HepG2 (cell line): Measurements from ENCODE around the gene ZNF155. TPM values are rescaled to one million over a fixed set of nuclear protein-coding genes. Genes with fewer than 3 reads are reported as not detected.

ENCODE experiments used
- CCDC6 ChIP-seq: sonication (generic); formaldehyde crosslinking; IDR thresholded peaks from 2 replicates; pipeline ENCODE4 v1.8.1; 2022; ENCODE audit warnings: mild to moderate bottlenecking, missing genetic modification reagents, moderate library complexity
- CEBPG ChIP-seq: IDR thresholded peaks from 2 replicates; pipeline ENCODE4 v1.6.1; 2016
- GTF3A ChIP-seq: sonication (generic); formaldehyde crosslinking; conservative IDR thresholded peaks from 2 replicates; pipeline ENCODE4 v1.4.0; 2020; ENCODE audit warnings: mild to moderate bottlenecking, missing genetic modification reagents
- HCFC1 ChIP-seq: fragments of 150-350 bp; IDR thresholded peaks from 2 replicates; pipeline ENCODE4 v1.6.1; 2014; ENCODE audit warnings: low read depth, low read length
- PHF8 ChIP-seq: sonication (generic); formaldehyde crosslinking; IDR thresholded peaks from 2 replicates; pipeline ENCODE4 v1.5.0; 2020; ENCODE audit warnings: missing genetic modification reagents
- SALL2 ChIP-seq: sonication (generic); formaldehyde crosslinking; IDR thresholded peaks from 2 replicates; pipeline ENCODE4 v1.8.1; 2023; ENCODE audit warnings: mild to moderate bottlenecking, missing genetic modification reagents, inconsistent platforms
- SIN3A ChIP-seq: IDR thresholded peaks from 2 replicates; pipeline ENCODE4 v1.6.1; 2011; ENCODE audit warnings: low read depth, mild to moderate bottlenecking, control low read depth, low read length, borderline replicate concordance
- STAT5B ChIP-seq: sonication (generic); formaldehyde crosslinking; IDR thresholded peaks from 2 replicates; pipeline ENCODE4 v1.4.0; 2020; ENCODE audit warnings: missing genetic modification reagents
- ZBTB3 ChIP-seq: sonication (generic); formaldehyde crosslinking; IDR thresholded peaks from 2 replicates; pipeline ENCODE4 v1.4.0; 2020; ENCODE audit warnings: low read depth, mild to moderate bottlenecking, moderate library complexity, missing genetic modification reagents, borderline replicate concordance
- ZNF33A ChIP-seq: sonication (generic); formaldehyde crosslinking; IDR thresholded peaks from 2 replicates; pipeline ENCODE4 v1.5.1; 2020; ENCODE audit warnings: missing genetic modification reagents, mild to moderate bottlenecking, moderate library complexity, borderline replicate concordance
- ZNF431 ChIP-seq: sonication (generic); formaldehyde crosslinking; IDR thresholded peaks from 2 replicates; pipeline ENCODE4 v1.9.0; 2022; ENCODE audit warnings: missing genetic modification reagents, low read depth, mild to moderate bottlenecking, borderline replicate concordance
- ZNF605 ChIP-seq: sonication (generic); formaldehyde crosslinking; IDR thresholded peaks from 2 replicates; pipeline ENCODE4 v1.8.0; 2022; ENCODE audit warnings: mild to moderate bottlenecking, missing genetic modification reagents
- ZNF724P ChIP-seq: sonication (generic); formaldehyde crosslinking; IDR thresholded peaks from 2 replicates; pipeline ENCODE4 v1.8.0; 2022; ENCODE audit warnings: missing genetic modification reagents, borderline replicate concordance
- ZNF788 ChIP-seq: sonication (generic); formaldehyde crosslinking; IDR thresholded peaks from 2 replicates; pipeline ENCODE4 v1.5.0; 2020; ENCODE audit warnings: mild to moderate bottlenecking, missing genetic modification reagents, borderline replicate concordance
- polyA plus RNA-seq, 8 experiments: library from polyadenylated mRNA; depleted of rRNA in 3 of 8; stranded (reverse) in 7 of 8; unstranded in 1 of 8; fragments of >200 nt; fragmentation: Illumina TruSeq in 4 of 8; extraction: Trizol in 4 of 8; gene quantifications; 2 replicates each; pipeline versions ENCODE4 v1.2.1 to v1.2.3, GENCODE V29; 2011 to 2016; ENCODE audit warnings: low read depth in 4 of 8, missing spikeins in 1 of 8, mixed read lengths in 1 of 8; ENCODE audit not compliant: insufficient read depth in 1 of 8
- total RNA-seq, 5 experiments: library from RNA; depleted of rRNA; stranded (reverse); fragments of >200 nt; fragmentation: Illumina TruSeq; extraction: Trizol; gene quantifications; 2 replicates each; pipeline ENCODE4 v1.2.3, GENCODE V29; 2016; ENCODE audit warnings: low read depth in 1 of 5
- TF ChIP-seq, protein P1 (sequence below): IDR thresholded peaks from 2 replicates; pipeline ENCODE4 v1.4.0; 2020; ENCODE audit warnings: mild to moderate bottlenecking, missing genetic modification reagents
- TF ChIP-seq, protein P2 (sequence below): sonication (generic); formaldehyde crosslinking; IDR thresholded peaks from 2 replicates; pipeline ENCODE4; 2020; ENCODE audit warnings: missing genetic modification reagents, mild to moderate bottlenecking, borderline replicate concordance
- TF ChIP-seq, protein P3 (sequence below): sonication (generic); formaldehyde crosslinking; IDR thresholded peaks from 2 replicates; pipeline ENCODE4 v1.5.0; 2020; ENCODE audit warnings: mild to moderate bottlenecking, missing genetic modification reagents, borderline replicate concordance
- TF ChIP-seq, protein P4 (sequence below): IDR thresholded peaks from 2 replicates; pipeline ENCODE4 v1.6.1; 2016; ENCODE audit warnings: mild to moderate bottlenecking, missing biosample characterization, missing genetic modification reagents

The ZNF155 gene
- total and polyA plus RNA-seq, 2 of the 13 experiments (the other 11 are each of a cell fraction or from before 2014, with no cell fraction given): 2.5 to 3.6 TPM

DNA sequence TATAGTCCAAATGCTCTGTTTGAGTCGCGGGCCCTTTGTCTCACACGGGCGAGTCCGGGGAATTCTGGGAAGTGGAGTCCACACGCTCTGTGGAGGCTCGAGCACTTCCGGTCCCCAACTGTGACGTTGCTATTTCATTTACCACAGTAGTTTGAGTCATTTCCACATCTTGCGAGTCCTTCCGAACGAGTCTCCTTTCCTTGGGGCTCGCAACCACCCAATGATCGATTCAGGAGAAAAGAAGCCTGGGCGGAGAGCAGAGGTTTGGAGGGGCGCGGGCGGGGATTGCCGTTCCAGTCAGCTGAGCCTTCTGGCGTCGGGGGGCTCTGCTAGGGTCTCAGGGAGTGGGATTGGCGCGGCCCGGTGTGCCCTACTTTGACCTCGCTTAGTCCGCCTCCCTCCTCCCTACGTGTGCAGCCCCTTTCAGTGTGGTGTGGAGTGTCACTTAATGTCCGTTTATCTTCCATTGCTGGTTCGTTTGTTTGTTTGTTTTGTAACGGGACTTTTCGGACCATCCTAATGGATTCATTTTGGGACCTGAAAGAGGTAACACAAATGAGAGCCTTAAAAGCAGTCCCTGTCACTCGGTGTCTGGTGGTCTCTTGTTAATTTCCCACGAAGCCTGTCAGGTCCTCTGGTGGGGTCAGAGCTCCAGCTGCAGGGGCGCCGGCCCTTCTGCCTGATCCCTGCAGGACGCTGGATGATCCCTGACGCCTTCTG, 41.4 kb downstream of the ZNF155 start, which contains the start of gene ZNF222 (continued):
- TF ChIP-seq, protein P1, sequence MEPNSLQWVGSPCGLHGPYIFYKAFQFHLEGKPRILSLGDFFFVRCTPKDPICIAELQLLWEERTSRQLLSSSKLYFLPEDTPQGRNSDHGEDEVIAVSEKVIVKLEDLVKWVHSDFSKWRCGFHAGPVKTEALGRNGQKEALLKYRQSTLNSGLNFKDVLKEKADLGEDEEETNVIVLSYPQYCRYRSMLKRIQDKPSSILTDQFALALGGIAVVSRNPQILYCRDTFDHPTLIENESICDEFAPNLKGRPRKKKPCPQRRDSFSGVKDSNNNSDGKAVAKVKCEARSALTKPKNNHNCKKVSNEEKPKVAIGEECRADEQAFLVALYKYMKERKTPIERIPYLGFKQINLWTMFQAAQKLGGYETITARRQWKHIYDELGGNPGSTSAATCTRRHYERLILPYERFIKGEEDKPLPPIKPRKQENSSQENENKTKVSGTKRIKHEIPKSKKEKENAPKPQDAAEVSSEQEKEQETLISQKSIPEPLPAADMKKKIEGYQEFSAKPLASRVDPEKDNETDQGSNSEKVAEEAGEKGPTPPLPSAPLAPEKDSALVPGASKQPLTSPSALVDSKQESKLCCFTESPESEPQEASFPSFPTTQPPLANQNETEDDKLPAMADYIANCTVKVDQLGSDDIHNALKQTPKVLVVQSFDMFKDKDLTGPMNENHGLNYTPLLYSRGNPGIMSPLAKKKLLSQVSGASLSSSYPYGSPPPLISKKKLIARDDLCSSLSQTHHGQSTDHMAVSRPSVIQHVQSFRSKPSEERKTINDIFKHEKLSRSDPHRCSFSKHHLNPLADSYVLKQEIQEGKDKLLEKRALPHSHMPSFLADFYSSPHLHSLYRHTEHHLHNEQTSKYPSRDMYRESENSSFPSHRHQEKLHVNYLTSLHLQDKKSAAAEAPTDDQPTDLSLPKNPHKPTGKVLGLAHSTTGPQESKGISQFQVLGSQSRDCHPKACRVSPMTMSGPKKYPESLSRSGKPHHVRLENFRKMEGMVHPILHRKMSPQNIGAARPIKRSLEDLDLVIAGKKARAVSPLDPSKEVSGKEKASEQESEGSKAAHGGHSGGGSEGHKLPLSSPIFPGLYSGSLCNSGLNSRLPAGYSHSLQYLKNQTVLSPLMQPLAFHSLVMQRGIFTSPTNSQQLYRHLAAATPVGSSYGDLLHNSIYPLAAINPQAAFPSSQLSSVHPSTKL (CRISPR knock-in tag): no peak
- TF ChIP-seq ZNF33A (CRISPR knock-in tag): 0 out of 2 replicates have a peak, but pooled peaks have one; percentile 36
- TF ChIP-seq ZNF724P (CRISPR knock-in tag): no peak
- TF ChIP-seq ZBTB3 (CRISPR knock-in tag): no peak
- peak; percentile 15; the same call in 1 of the 2 replicates for TF ChIP-seq SIN3A
- TF ChIP-seq SALL2 (CRISPR knock-in tag): 0 out of 2 replicates have a peak, but pooled peaks have one; percentile 25
- TF ChIP-seq HCFC1: peak; percentile 79
- TF ChIP-seq CCDC6 (CRISPR knock-in tag): no peak
- TF ChIP-seq, protein P2, sequence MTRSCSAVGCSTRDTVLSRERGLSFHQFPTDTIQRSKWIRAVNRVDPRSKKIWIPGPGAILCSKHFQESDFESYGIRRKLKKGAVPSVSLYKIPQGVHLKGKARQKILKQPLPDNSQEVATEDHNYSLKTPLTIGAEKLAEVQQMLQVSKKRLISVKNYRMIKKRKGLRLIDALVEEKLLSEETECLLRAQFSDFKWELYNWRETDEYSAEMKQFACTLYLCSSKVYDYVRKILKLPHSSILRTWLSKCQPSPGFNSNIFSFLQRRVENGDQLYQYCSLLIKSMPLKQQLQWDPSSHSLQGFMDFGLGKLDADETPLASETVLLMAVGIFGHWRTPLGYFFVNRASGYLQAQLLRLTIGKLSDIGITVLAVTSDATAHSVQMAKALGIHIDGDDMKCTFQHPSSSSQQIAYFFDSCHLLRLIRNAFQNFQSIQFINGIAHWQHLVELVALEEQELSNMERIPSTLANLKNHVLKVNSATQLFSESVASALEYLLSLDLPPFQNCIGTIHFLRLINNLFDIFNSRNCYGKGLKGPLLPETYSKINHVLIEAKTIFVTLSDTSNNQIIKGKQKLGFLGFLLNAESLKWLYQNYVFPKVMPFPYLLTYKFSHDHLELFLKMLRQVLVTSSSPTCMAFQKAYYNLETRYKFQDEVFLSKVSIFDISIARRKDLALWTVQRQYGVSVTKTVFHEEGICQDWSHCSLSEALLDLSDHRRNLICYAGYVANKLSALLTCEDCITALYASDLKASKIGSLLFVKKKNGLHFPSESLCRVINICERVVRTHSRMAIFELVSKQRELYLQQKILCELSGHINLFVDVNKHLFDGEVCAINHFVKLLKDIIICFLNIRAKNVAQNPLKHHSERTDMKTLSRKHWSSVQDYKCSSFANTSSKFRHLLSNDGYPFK (CRISPR knock-in tag): peak; percentile 57; the same call in 1 of the 2 replicates
- peak; percentile 73 for TF ChIP-seq PHF8 (CRISPR knock-in tag)
- TF ChIP-seq, protein P3, sequence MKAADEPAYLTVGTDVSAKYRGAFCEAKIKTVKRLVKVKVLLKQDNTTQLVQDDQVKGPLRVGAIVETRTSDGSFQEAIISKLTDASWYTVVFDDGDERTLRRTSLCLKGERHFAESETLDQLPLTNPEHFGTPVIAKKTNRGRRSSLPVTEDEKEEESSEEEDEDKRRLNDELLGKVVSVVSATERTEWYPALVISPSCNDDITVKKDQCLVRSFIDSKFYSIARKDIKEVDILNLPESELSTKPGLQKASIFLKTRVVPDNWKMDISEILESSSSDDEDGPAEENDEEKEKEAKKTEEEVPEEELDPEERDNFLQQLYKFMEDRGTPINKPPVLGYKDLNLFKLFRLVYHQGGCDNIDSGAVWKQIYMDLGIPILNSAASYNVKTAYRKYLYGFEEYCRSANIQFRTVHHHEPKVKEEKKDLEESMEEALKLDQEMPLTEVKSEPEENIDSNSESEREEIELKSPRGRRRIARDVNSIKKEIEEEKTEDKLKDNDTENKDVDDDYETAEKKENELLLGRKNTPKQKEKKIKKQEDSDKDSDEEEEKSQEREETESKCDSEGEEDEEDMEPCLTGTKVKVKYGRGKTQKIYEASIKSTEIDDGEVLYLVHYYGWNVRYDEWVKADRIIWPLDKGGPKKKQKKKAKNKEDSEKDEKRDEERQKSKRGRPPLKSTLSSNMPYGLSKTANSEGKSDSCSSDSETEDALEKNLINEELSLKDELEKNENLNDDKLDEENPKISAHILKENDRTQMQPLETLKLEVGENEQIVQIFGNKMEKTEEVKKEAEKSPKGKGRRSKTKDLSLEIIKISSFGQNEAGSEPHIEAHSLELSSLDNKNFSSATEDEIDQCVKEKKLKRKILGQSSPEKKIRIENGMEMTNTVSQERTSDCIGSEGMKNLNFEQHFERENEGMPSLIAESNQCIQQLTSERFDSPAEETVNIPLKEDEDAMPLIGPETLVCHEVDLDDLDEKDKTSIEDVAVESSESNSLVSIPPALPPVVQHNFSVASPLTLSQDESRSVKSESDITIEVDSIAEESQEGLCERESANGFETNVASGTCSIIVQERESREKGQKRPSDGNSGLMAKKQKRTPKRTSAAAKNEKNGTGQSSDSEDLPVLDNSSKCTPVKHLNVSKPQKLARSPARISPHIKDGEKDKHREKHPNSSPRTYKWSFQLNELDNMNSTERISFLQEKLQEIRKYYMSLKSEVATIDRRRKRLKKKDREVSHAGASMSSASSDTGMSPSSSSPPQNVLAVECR: peak; percentile 53; the same call in 1 of the 2 replicates
- TF ChIP-seq ZNF431 (CRISPR knock-in tag): no peak
- peak; percentile 63 for TF ChIP-seq ZNF605 (CRISPR knock-in tag)
- TF ChIP-seq CEBPG (CRISPR knock-in tag): 0 out of 2 replicates have a peak, but pooled peaks have one; percentile 16
- TF ChIP-seq, protein P4, sequence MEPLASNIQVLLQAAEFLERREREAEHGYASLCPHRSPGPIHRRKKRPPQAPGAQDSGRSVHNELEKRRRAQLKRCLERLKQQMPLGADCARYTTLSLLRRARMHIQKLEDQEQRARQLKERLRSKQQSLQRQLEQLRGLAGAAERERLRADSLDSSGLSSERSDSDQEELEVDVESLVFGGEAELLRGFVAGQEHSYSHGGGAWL: no peak
- no peak for TF ChIP-seq GTF3A (CRISPR knock-in tag)
- no peak for TF ChIP-seq STAT5B (CRISPR knock-in tag)
- no peak for TF ChIP-seq ZNF788 (CRISPR knock-in tag)
